ENCODE measurements around the gene NBAS.

DNA sequence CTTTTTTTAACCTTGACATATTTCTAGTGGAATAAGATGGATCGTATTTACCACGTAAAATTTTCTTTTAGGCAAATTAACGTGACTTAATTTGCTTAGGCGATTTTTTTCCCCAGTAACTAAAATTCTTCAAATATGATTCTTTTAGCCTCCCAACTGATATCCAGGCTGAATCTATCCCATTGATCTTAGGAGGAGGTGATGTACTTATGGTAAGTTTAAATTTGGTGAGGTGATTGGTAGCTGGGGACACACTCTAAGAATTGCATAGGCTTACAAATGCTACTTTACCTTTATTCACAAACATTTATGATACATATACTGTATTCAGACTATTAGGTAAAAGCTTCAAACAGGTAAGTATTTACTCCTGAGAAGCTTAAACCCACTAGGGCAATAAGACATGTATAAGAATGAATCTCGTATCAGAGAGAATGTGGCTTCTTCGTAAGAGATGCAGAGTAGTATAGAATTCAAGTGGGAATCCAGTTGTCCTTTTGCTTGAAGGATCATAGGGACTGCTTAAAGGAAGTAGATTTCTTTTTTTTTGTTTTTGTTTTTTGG lies 34.3 kb upstream of the NBAS start:
- TF ChIP-seq, protein P1, sequence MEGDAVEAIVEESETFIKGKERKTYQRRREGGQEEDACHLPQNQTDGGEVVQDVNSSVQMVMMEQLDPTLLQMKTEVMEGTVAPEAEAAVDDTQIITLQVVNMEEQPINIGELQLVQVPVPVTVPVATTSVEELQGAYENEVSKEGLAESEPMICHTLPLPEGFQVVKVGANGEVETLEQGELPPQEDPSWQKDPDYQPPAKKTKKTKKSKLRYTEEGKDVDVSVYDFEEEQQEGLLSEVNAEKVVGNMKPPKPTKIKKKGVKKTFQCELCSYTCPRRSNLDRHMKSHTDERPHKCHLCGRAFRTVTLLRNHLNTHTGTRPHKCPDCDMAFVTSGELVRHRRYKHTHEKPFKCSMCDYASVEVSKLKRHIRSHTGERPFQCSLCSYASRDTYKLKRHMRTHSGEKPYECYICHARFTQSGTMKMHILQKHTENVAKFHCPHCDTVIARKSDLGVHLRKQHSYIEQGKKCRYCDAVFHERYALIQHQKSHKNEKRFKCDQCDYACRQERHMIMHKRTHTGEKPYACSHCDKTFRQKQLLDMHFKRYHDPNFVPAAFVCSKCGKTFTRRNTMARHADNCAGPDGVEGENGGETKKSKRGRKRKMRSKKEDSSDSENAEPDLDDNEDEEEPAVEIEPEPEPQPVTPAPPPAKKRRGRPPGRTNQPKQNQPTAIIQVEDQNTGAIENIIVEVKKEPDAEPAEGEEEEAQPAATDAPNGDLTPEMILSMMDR (IDR thresholded peaks at IDR 0.05; ENCODE audit: poor library complexity, severe bottlenecking): no peak
- TF ChIP-seq, protein P2, sequence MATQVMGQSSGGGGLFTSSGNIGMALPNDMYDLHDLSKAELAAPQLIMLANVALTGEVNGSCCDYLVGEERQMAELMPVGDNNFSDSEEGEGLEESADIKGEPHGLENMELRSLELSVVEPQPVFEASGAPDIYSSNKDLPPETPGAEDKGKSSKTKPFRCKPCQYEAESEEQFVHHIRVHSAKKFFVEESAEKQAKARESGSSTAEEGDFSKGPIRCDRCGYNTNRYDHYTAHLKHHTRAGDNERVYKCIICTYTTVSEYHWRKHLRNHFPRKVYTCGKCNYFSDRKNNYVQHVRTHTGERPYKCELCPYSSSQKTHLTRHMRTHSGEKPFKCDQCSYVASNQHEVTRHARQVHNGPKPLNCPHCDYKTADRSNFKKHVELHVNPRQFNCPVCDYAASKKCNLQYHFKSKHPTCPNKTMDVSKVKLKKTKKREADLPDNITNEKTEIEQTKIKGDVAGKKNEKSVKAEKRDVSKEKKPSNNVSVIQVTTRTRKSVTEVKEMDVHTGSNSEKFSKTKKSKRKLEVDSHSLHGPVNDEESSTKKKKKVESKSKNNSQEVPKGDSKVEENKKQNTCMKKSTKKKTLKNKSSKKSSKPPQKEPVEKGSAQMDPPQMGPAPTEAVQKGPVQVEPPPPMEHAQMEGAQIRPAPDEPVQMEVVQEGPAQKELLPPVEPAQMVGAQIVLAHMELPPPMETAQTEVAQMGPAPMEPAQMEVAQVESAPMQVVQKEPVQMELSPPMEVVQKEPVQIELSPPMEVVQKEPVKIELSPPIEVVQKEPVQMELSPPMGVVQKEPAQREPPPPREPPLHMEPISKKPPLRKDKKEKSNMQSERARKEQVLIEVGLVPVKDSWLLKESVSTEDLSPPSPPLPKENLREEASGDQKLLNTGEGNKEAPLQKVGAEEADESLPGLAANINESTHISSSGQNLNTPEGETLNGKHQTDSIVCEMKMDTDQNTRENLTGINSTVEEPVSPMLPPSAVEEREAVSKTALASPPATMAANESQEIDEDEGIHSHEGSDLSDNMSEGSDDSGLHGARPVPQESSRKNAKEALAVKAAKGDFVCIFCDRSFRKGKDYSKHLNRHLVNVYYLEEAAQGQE (IDR thresholded peaks at IDR 0.05; ENCODE audit: borderline replicate concordance): no peak
- TF ChIP-seq POLR2AphosphoS5 (IDR thresholded peaks at IDR 0.05): no peak
- TF ChIP-seq EZH2 (IDR thresholded peaks at IDR 0.05; ENCODE audit: borderline replicate concordance, insufficient read depth, low read length, poor library complexity, severe bottlenecking): no peak
- TF ChIP-seq SMC3 (conservative IDR thresholded peaks at IDR 0.05; ENCODE audit: poor library complexity): no peak
- no peak for TF ChIP-seq TAF1 (IDR thresholded peaks at IDR 0.05; ENCODE audit: low read depth)
- no peak for TF ChIP-seq RAD21 (conservative IDR thresholded peaks at IDR 0.05)
- no peak for TF ChIP-seq MXI1 (conservative IDR thresholded peaks at IDR 0.05; ENCODE audit: poor library complexity, severe bottlenecking)
- TF ChIP-seq EP300 (conservative IDR thresholded peaks at IDR 0.05; ENCODE audit: poor library complexity, severe bottlenecking): no peak

All from neural cell (in vitro differentiated cells).